ENCODE measurements around the gene WDR26. TPM values are rescaled to one million over a fixed set of nuclear protein-coding genes. Genes with fewer than 3 reads are reported as not detected.

The WDR26 gene
- total and polyA plus RNA-seq, 2 of the 4 experiments (the other 2 are of a cell fraction) = 23.8 to 46.4 TPM

DNA sequence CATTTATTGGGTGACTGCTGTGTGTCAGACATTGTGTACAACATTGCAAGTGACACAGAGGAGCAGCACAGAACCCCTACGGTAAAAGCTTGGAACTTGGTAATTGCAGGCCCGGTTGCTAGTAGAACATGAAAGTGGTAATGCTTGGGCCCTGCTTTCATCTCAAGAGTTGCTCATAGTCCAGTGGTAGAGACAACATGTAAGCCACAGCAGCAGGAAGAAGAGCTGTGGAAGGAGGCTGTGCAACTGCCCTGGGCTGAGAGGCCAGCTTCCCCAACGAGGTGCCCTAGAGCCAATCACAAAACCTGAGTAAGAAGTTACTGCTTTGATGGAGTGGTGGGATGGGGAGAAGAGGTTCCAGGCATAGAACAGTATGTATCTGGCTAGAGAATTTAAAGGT lies 59.5 kb downstream of the WDR26 start:
- Histone ChIP-seq H4K5ac (ENCODE audit: low read depth, low read length) (no peak overlapping the region), H3K56ac (ENCODE audit: extremely low read depth, insufficient read depth, low read length) (no peak overlapping the region), H3K4me1 (ENCODE audit: control insufficient read depth, insufficient read depth, low read length) (peaks cover 9% of the 10 kb centered on the region), H3K4me2 (ENCODE audit: low read depth, low read length) (no peak overlapping the region), H3K36me3 (ENCODE audit: control insufficient read depth, insufficient read depth, low read length) (peaks cover 42% of the 10 kb centered on the region), H3K14ac (replicated peaks; ENCODE audit: low read depth, low read length) (no peak overlapping the region), H3K4me3 (ENCODE audit: insufficient read depth, low read depth, low read length) (no peak overlapping the region), H2BK120ac (ENCODE audit: low read depth, low read length) (no peak overlapping the region), H3K18ac (ENCODE audit: low read depth, low read length) (no peak overlapping the region), H4K20me1 (ENCODE audit: insufficient read depth, low read length) (peaks cover 33% of the 10 kb centered on the region), H2AK5ac (ENCODE audit: low read depth, low read length) (no peak overlapping the region), H3K23ac (ENCODE audit: low read depth, low read length) (no peak overlapping the region), H3K4ac (ENCODE audit: low read depth, low read length) (no peak overlapping the region), H4K91ac (ENCODE audit: insufficient read depth, low read depth, low read length) (no peak overlapping the region), H3K79me1 (ENCODE audit: low read depth in 1 of 2, low read length in 2 of 2) (peaks cover 9 to 22% of the 10 kb centered on the region in 2 experiments; a peak in 3 of 4 replicates), H3K9ac (ENCODE audit: low read depth, low read length) (no peak overlapping the region), H2BK15ac (ENCODE audit: low read depth, low read length) (no peak overlapping the region), H4K8ac (ENCODE audit: low read depth in 2 of 2, low read length in 2 of 2) (no peak overlapping the region), H3K27ac (ENCODE audit: insufficient read depth, low read length) (no peak overlapping the region), H3K9me3 (ENCODE audit: control insufficient read depth, insufficient read depth, low read length) (no peaks in the 10 kb centered on the region), H2BK5ac (ENCODE audit: low read depth, low read length, poor library complexity, severe bottlenecking) (no peak overlapping the region), H3K9me1 (ENCODE audit: insufficient read depth, low read length) (peaks cover 9% of the 10 kb centered on the region), H2AFZ (replicated peaks; ENCODE audit: low read length, poor library complexity) (no peak overlapping the region), H2AK9ac (replicated peaks; ENCODE audit: low read depth, low read length, poor library complexity) (no peak overlapping the region), H3K27me3 (ENCODE audit: control insufficient read depth, insufficient read depth, low read length) (no peaks in the 10 kb centered on the region), H2BK20ac (ENCODE audit: low read depth, low read length) (no peak overlapping the region)
- 94% methylated on average over 2 of the region's 3 CpGs; no CpG with 5 or more reads in 1 of the 2 experiments for WGBS, 2 experiments (ENCODE audit: extremely low coverage in 2 of 2, insufficient read length in 1 of 2)
- BruUV-seq (replicated peaks) = no TSS peak
- DNase-seq (no peak), ATAC-seq (ENCODE audit: low read depth) (no peak)
- in situ Hi-C loops (cut with MboI; ENCODE audit: low sequenced_read_pairs) (no loop called here), intact Hi-C loops (cut with micrococcal nuclease) (no loop called here), dilution Hi-C loops (cut with HindIII; ENCODE audit: low sequenced_read_pairs, unreplicated experiment) (no loop called here)
- ChIA-PET POLR2A (ENCODE audit: unreplicated experiment) (no interaction called here), CTCF (interaction anchor here (0.6 to 1.4 kb wide), 2 partner anchors 9 to 17 kb away, joined by 3 to 4 read pairs; no protein-coding TSS in a partner anchor)
- TF ChIP-seq RCOR1 (IDR thresholded peaks at IDR 0.05; ENCODE audit: insufficient replicate concordance, low read length) (no peak), MAZ (IDR thresholded peaks at IDR 0.05; ENCODE audit: borderline replicate concordance, low read depth, low read length) (no peak), FOS (IDR thresholded peaks at IDR 0.05; ENCODE audit: low read depth, low read length) (no peak), NFE2L2 (IDR thresholded peaks at IDR 0.05; ENCODE audit: low read depth, low read length) (no peak), POLR2A (IDR thresholded peaks at IDR 0.05; ENCODE audit: low read depth, low read length) (no peak), RAD21 (IDR thresholded peaks at IDR 0.05; ENCODE audit: low read length) (no peak), USF2 (IDR thresholded peaks at IDR 0.05; ENCODE audit: low read depth, low read length) (no peak), SMC3 (IDR thresholded peaks at IDR 0.05; ENCODE audit: low read depth, low read length) (no peak), BHLHE40 (IDR thresholded peaks at IDR 0.05; ENCODE audit: low read depth, low read length) (no peak), RFX5 (IDR thresholded peaks at IDR 0.05; ENCODE audit: low read depth, low read length) (no peak), CEBPB (IDR thresholded peaks at IDR 0.05; ENCODE audit: low read depth, low read length) (no peak), CHD1 (IDR thresholded peaks at IDR 0.05; ENCODE audit: low read depth, low read length) (no peak), MAFK (IDR thresholded peaks at IDR 0.05; ENCODE audit: low read depth, low read length) (no peak)
- TF ChIP-seq, protein P1, sequence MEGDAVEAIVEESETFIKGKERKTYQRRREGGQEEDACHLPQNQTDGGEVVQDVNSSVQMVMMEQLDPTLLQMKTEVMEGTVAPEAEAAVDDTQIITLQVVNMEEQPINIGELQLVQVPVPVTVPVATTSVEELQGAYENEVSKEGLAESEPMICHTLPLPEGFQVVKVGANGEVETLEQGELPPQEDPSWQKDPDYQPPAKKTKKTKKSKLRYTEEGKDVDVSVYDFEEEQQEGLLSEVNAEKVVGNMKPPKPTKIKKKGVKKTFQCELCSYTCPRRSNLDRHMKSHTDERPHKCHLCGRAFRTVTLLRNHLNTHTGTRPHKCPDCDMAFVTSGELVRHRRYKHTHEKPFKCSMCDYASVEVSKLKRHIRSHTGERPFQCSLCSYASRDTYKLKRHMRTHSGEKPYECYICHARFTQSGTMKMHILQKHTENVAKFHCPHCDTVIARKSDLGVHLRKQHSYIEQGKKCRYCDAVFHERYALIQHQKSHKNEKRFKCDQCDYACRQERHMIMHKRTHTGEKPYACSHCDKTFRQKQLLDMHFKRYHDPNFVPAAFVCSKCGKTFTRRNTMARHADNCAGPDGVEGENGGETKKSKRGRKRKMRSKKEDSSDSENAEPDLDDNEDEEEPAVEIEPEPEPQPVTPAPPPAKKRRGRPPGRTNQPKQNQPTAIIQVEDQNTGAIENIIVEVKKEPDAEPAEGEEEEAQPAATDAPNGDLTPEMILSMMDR (conservative IDR thresholded peaks at IDR 0.05; ENCODE audit: low read depth, low read length) = no peak
